GM19023 (cell line): ENCODE results near the gene EPC1.

ENCODE experiments used
- ATAC-seq: cut with Tn5 transposase; IDR thresholded peaks from one replicate; pipeline ENCODE4 v1.9.1; 2021; ENCODE audit warnings: mild to moderate bottlenecking, moderate library complexity; ENCODE audit not compliant: unreplicated experiment

Gene EPC1

GRCh38 chr10:32298075-32298812, 48.7 kb downstream of the EPC1 start:
- no peak for ATAC-seq

GRCh38 chr10:32295027-32295426, 51.9 kb downstream of the EPC1 start:
- no peak for ATAC-seq

GRCh38 chr10:32293581-32293980, 53.4 kb downstream of the EPC1 start:
- ATAC-seq, result no peak

GRCh38 chr10:32279795-32280194, 67.2 kb downstream of the EPC1 start:
- no peak for ATAC-seq

GRCh38 chr10:32273336-32273735, 73.6 kb downstream of the EPC1 start:
- no peak for ATAC-seq

GRCh38 chr10:32271617-32272016, 75.3 kb downstream of the EPC1 start:
- no peak for ATAC-seq

DNA sequence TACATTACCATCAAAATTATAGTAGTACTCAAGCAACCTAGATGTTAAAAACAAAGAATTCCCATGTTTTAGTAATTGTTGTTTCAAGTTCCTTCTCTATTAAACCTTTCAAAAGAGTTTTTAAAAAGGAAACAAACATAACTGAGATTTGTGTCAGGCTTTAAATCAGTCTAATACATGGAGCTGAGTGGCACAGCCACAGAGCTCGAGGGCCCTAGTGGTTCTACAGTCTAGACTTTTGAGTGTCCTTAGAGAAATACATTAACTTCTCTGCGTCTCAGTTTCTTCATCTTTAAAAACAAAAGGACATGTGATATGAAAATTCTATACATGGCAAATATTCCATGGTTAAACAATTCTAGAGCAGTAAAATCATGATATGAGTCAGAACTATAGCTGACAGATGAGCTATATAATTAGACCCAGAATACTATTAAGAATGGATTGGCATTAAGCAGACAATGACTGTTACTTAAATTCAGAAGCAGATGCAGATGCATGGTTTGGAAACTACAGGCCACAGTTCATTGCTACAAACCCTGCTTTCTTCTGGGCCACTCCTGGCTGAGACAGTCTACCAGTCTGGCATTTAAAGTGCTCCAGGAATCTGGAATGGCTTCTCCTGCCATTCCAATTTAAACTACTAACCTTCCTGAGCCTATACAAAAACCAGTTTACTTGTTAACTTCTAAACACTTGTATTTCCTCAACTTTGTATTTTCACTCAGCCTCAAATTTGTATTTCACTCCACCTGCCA, 77.4 kb downstream of the EPC1 start:
- ATAC-seq, result no peak

- ATAC-seq, result no peak
Measured at GRCh38 chr10:32268788-32269187, 78.2 kb downstream of the EPC1 start.

- ATAC-seq, result no peak
Measured at GRCh38 chr10:32266979-32267378, 80.0 kb downstream of the EPC1 start.

GRCh38 chr10:32266566-32266965, 80.4 kb downstream of the EPC1 start:
- no peak for ATAC-seq

DNA sequence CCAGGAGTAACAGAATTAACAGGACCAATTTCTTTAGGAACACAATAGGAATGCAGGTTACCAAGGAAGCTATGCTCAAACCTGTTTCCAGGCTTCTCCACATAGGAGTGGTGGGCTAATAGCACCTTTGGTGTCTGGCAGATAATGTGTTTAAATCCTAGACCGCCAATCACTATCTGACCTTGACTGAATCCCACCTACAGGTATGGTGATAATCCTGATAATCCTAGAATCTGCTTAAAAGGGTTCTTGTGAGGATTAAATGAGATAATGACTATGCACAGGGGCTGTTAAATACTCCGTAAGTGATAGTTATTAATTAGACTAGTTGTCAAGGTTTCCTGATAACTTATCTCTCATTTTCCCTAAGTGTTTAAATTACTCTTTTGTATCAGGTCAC, 81.2 kb downstream of the EPC1 start:
- ATAC-seq, result no peak

GRCh38 chr10:32263300-32263699, 83.7 kb downstream of the EPC1 start:
- ATAC-seq, result no peak

- no peak for ATAC-seq
Measured at GRCh38 chr10:32259551-32259950, 87.4 kb downstream of the EPC1 start.

- ATAC-seq, result peak; percentile 64
Measured at GRCh38 chr10:32256613-32257437, 90.1 kb downstream of the EPC1 start.

- no peak for ATAC-seq
Measured at GRCh38 chr10:32253821-32254220, 93.1 kb downstream of the EPC1 start.

DNA sequence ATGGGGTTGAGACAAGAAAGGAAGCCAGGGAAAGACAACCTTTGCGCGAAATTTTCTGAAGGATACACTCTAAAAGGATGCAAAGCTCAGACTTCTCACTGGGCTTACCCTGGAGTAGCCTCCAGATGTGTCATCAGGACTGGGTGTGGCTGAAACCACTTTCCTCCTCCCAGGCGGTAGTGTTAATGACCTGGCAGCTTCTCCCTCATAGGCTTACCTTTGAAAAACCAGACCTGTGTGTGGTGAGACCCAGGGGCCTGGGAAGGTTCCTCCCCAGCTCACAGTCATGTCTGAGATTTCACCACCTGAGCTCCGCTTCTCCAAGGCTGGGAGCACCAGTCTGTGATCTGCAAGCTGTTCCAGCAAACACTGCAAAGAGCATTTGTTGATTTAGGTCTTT, 93.7 kb downstream of the EPC1 start:
- ATAC-seq, result no peak

DNA sequence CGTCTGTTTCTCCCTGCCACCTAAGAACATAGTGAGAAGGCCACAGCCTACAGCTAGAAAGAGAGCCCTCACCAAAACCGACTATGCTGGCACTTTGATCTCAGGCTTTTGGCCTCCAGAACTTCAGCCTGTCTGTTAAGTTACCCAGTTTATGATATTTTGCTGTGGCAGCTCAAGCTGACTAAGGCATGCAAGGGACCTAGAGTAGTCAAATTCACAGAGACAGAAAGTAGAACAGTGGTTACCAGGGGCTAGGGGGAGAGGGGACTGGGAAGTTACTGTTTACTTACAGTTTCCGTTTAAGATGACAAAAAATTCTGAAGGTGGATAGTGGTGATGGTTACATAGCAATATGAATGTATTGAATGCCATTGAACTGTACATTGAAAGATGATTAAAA, 96.5 kb downstream of the EPC1 start:
- peak; percentile 86 for ATAC-seq

DNA sequence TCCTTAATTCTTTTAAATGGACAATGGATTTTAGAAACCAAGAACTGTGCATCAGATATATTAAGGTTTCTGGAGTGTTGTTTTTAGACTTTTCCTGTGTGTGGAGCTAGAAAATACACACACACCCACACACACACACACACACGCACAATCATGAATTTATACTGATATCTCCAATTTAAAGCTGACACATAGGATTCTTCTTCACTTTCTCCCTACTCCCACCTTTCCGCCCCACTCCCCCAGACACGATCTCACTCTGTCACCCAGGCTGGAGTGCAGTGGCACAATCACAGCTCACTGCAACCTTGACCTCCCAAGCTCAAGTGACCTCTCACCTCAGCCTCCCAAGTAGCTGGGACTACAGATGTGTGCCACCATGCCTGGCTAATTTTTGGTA, 100.3 kb downstream of the EPC1 start:
- ATAC-seq, result no peak

DNA sequence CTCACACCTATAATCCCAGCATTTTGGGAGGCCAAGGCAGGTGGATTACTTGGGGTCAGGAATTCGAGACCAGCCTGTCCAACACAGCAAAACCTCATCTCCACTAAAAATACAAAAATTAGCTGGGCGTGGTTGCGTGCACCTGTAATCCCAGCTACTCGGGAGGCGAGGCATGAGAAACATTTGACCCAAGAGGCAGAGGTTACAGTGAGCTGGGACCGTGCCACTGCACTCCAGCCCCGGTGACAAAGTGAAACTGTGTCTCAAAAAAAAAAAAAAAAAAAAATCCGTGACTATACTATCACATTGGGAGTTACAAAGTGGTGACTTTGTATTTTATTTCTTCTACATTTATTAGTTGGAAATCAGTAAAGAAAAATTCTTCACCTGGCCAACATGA, 101.2 kb downstream of the EPC1 start:
- ATAC-seq, result no peak

- ATAC-seq, result no peak
Measured at GRCh38 chr10:32244421-32245207, 102.3 kb downstream of the EPC1 start.

DNA sequence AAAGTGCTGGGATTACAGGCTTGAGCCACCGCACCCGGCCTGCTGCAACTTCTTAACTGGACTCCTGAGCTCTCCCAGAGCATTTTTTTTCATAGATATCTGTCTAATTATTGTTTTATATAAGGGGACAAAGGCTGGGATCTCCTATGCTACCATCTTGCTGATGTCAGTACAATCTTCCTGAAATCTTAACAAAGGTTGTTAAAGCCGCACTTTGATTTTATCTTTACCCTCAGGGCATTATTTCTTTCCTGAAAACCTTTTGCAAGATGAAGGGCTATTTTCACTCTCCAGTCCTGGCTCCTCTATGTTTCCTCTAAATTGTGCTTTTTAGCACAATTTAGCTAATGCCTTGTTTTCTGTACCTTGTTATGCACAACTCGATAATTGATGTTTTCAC, 102.9 kb downstream of the EPC1 start:
- no peak for ATAC-seq
